DND-41 (cell line): ENCODE measurements around the gene GORASP1.

Experiments used
- ATAC-seq: fragments of 200-7000 bp; cut with Tn5 transposase; 3 replicates; pipeline ENCODE4 v1.9.1; 2021; ENCODE audit warnings: low read depth; ENCODE audit not compliant: insufficient read depth
- DNase-seq: peaks from one replicate; pipeline ENCODE4 v3.0.0-alpha.2; 2020
- H2AFZ ChIP-seq: 2 replicates; pipeline ENCODE4 v1.6.0; 2012; ENCODE audit warnings: low read depth, low read length
- H3K27ac ChIP-seq: 2 replicates; pipeline ENCODE4 v1.5.1; 2012; ENCODE audit warnings: low read length, inconsistent platforms
- H3K27me3 ChIP-seq: fragments of 200-600 bp; sonication (generic); 2 replicates; pipeline ENCODE4 v1.6.0; 2012; ENCODE audit warnings: low read length, mild to moderate bottlenecking, inconsistent platforms; ENCODE audit not compliant: insufficient read depth, poor library complexity
- H3K36me3 ChIP-seq: 2 replicates; pipeline ENCODE4 v1.5.1; 2012; ENCODE audit warnings: low read length, inconsistent platforms; ENCODE audit not compliant: insufficient read depth
- H3K4me1 ChIP-seq: 2 replicates; pipeline ENCODE4 v1.5.1; 2012; ENCODE audit warnings: mild to moderate bottlenecking, low read length; ENCODE audit not compliant: insufficient read depth
- H3K4me2 ChIP-seq: 2 replicates; pipeline ENCODE4 v1.6.0; 2012; ENCODE audit warnings: mild to moderate bottlenecking, moderate library complexity, low read length, inconsistent platforms; ENCODE audit not compliant: insufficient read depth
- H3K4me3 ChIP-seq, 2 experiments: fragments of 200-600 bp in 1 of 2; shearing (Covaris generic) in 1 of 2; 2 replicates each; pipeline ENCODE4 v1.5.1; 2012 to 2016; ENCODE audit warnings: inconsistent platforms in 2 of 2, low read length in 2 of 2, mild to moderate bottlenecking in 2 of 2, low read depth in 1 of 2, moderate library complexity in 1 of 2
- H3K79me2 ChIP-seq: 2 replicates; pipeline ENCODE4 v1.6.0; 2012; ENCODE audit warnings: low read length, inconsistent platforms; ENCODE audit not compliant: insufficient read depth
- H3K9ac ChIP-seq: 2 replicates; pipeline ENCODE4 v1.6.0; 2012; ENCODE audit warnings: low read depth, mild to moderate bottlenecking, inconsistent platforms, low read length, moderate library complexity
- H3K9me3 ChIP-seq: 2 replicates; pipeline ENCODE4 v1.5.1; 2012; ENCODE audit warnings: low read length, moderate library complexity, mild to moderate bottlenecking, inconsistent platforms; ENCODE audit not compliant: insufficient read depth, severe bottlenecking
- H4K20me1 ChIP-seq: 2 replicates; pipeline ENCODE4 v1.6.0; 2012; ENCODE audit warnings: low read length; ENCODE audit not compliant: insufficient read depth
- EZH2 ChIP-seq: IDR thresholded peaks from 3 replicates; pipeline ENCODE4 v1.6.1; 2012; ENCODE audit warnings: borderline replicate concordance, low read depth, mild to moderate bottlenecking, moderate library complexity, low read length, inconsistent platforms; ENCODE audit not compliant: severe bottlenecking
- TF ChIP-seq, protein P1 (sequence below): IDR thresholded peaks from 2 replicates; pipeline ENCODE4 v1.5.1; 2012; ENCODE audit warnings: borderline replicate concordance, low read length, moderate library complexity, mild to moderate bottlenecking; ENCODE audit not compliant: poor library complexity, severe bottlenecking; ENCODE audit errors: extremely low read depth

Gene GORASP1

DNA sequence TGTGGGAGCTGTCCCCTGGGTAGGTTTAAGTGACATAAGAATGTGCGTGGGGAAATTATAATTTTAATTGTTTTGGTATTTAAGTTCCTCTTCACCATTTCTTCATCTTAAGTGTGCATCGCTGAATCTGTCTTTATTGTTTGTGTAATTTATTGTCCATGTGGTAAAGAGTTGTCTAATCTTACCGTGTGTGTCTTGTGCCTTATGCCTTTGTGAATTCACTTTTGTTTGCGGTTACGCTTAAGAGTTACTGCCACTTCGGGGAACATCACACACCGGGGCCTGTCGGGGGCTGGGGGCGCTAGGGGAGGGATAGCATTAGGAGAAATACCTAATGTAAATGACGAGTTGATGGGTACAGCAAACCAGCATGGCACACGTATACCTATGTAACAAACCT, 54.8 kb downstream of the GORASP1 start:
- TF ChIP-seq, protein P1, sequence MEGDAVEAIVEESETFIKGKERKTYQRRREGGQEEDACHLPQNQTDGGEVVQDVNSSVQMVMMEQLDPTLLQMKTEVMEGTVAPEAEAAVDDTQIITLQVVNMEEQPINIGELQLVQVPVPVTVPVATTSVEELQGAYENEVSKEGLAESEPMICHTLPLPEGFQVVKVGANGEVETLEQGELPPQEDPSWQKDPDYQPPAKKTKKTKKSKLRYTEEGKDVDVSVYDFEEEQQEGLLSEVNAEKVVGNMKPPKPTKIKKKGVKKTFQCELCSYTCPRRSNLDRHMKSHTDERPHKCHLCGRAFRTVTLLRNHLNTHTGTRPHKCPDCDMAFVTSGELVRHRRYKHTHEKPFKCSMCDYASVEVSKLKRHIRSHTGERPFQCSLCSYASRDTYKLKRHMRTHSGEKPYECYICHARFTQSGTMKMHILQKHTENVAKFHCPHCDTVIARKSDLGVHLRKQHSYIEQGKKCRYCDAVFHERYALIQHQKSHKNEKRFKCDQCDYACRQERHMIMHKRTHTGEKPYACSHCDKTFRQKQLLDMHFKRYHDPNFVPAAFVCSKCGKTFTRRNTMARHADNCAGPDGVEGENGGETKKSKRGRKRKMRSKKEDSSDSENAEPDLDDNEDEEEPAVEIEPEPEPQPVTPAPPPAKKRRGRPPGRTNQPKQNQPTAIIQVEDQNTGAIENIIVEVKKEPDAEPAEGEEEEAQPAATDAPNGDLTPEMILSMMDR, result no peak
- TF ChIP-seq EZH2, result no peak
- DNase-seq, result peak; percentile 33
- Histone ChIP-seq H3K4me1 (peaks cover 23% of the 10 kb centered on the region), H4K20me1 (peaks cover 5% of the 10 kb centered on the region; the same call in 1 of the 2 replicates), H3K79me2 (peaks cover 54% of the 10 kb centered on the region), H3K27me3 (no peaks in the 10 kb centered on the region), H3K27ac (peak overlapping the region; percentile 75), H3K4me3 (peak overlapping the region; percentile 65 to 66), H3K4me2 (peak overlapping the region; percentile 82), H3K36me3 (no peaks in the 10 kb centered on the region), H2AFZ (peak overlapping the region; percentile 85), H3K9ac (peak overlapping the region; percentile 75), H3K9me3 (no peaks in the 10 kb centered on the region)
- ATAC-seq, result no peak

DNA sequence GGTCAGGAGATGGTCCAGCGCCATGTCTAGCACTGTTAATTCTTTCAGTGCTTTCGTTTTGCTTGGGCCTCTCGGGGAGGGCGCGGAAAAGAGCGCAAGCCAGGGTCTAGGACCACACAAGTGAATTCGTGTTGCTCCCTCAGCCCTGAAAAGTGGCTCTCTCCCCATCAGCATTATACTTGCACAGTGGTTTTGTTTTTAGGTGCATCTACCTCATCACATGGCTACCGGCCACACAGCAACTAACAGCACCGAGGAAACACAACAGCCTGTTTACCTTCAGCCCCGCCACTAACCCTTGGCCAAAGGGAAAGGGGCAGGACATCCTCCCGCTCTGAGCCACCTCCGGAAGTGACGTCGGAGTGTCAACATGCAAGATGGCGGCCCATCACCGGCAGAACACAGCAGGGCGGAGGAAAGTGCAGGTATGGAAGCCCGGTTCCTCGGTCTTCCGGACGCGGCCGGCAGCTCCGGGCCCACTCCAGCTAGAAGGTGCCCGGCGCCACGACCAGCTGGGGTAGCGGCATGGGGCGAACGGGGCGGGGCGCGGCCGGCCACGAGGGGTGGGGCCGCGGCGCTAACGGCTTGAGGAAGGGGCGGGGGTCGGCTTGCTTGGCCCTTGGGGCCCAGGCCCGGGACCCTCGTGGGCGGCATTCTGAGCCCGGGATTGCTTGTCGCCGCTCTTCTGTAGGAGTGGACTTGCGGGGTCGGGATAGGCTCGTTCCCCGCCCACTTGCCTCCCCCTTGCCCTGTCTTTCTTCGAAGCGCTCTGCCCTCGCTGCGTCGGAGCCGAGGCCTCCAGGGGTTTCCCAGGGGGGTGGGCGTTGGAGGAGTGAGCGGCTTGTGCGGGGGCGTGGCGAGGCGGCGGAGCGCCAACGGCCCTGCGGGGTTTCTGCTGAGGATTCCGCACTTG, 55.5 kb downstream of the GORASP1 start, which contains the start of the genes SCN11A and WDR48:
TSS of gene SCN11A (minus strand) at position 296 of the 913 bp plus-strand sequence. CDS start 101,582 bp downstream, outside the sequence.
TSS of gene WDR48 (plus strand) at position 368 of the 913 bp plus-strand sequence. CDS start at position 378, 10 bp downstream.
- DNase-seq (peak; percentile 91), ATAC-seq (peak; percentile 93)
- TF ChIP-seq, protein P1, result no peak
- no peak for TF ChIP-seq EZH2
- Histone ChIP-seq H3K79me2 (peaks cover 47% of the 10 kb centered on the region), H3K9me3 (no peaks in the 10 kb centered on the region), H3K4me2 (peak within 1 kb of the TSS; percentile 82), H3K9ac (peak within 1 kb of the TSS; percentile 75), H3K27ac (peak within 1 kb of the TSS; percentile 75), H3K27me3 (no peaks in the 10 kb centered on the region), H3K4me3 (peak within 1 kb of the TSS; percentile 65 to 66), H4K20me1 (peaks cover 5% of the 10 kb centered on the region; the same call in 1 of the 2 replicates), H3K36me3 (no peaks in the 10 kb centered on the region), H2AFZ (peak within 1 kb of the TSS; percentile 85), H3K4me1 (peaks cover 23% of the 10 kb centered on the region)

DNA sequence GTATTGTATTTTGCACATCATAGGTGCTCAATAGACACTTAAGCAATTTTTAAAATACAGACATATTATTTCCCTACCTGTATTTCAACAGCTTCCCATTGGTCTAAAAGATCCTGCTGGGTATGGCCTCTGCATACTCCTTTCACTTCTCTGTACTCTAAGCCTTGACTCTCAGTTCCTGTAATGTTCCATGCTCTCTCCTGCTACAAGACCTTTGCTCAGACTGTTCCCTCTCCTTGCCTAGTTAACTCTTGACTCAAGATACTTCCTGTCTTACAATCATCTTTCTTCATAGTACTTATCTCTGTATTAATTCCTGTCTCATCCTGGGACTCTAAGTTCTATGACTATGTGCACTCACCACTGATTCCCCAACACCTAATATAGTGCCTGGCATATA, 57.4 kb downstream of the GORASP1 start:
- H3K9me3 ChIP-seq, result no peaks in the 10 kb centered on the region
- DNase-seq (no peak), ATAC-seq (no peak)
- H3K4me3 ChIP-seq, result no peak overlapping the region
- no peaks in the 10 kb centered on the region for H3K36me3 ChIP-seq
- no peak overlapping the region for H3K9ac ChIP-seq
- no peak overlapping the region for H3K4me2 ChIP-seq
- H3K79me2 ChIP-seq, result peaks cover 30% of the 10 kb centered on the region
- no peak overlapping the region for H3K27ac ChIP-seq
- no peak for TF ChIP-seq EZH2
- TF ChIP-seq, protein P1, result no peak
- peaks cover 5% of the 10 kb centered on the region; the same call in 1 of the 2 replicates for H4K20me1 ChIP-seq
- peaks cover 23% of the 10 kb centered on the region for H3K4me1 ChIP-seq
- peak overlapping the region; percentile 42; the same call in 1 of the 2 replicates for H2AFZ ChIP-seq
- no peaks in the 10 kb centered on the region for H3K27me3 ChIP-seq
